Central memory CD8-positive, alpha-beta T cell (primary cell): ENCODE data around the gene COBLL1.

Experiments used
- ATAC-seq: fragments of 150-1000 bp; cut with Tn5 transposase; replicated peaks from 2 replicates; pipeline ENCODE4 v1.10.0; 2022; ENCODE audit warnings: mild to moderate bottlenecking, moderate FRiP score, moderate number of reproducible peaks; ENCODE audit not compliant: poor library complexity, severe bottlenecking; ENCODE audit errors: extremely low read depth
- DNase-seq, 2 donors: peaks; one replicate each; pipeline ENCODE4 v3.0.0; 2021; ENCODE audit warnings: low spot score in 2 of 2
- H3K27ac Mint-ChIP-seq: one replicate; pipeline ENCODE4 v1.8.0; 2022; ENCODE audit warnings: low read depth, mild to moderate bottlenecking, moderate library complexity, mixed read lengths
- H3K27me3 Mint-ChIP-seq: one replicate; pipeline ENCODE4 v1.8.0; 2022; ENCODE audit warnings: mixed read lengths
- H3K36me3 Mint-ChIP-seq: one replicate; pipeline ENCODE4 v1.8.0; 2022; ENCODE audit warnings: mild to moderate bottlenecking, moderate library complexity, mixed read lengths; ENCODE audit not compliant: insufficient read depth
- H3K4me1 Mint-ChIP-seq: one replicate; pipeline ENCODE4 v1.8.0; 2022; ENCODE audit warnings: mixed read lengths
- H3K4me3 Mint-ChIP-seq: one replicate; pipeline ENCODE4 v1.8.0; 2022; ENCODE audit warnings: mild to moderate bottlenecking, moderate library complexity, mixed read lengths
- H3K9me3 Mint-ChIP-seq: one replicate; pipeline ENCODE4 v1.8.0; 2022; ENCODE audit warnings: mixed read lengths

The COBLL1 gene

GRCh38 chr2:164841719-164842623 lies at the start of gene COBLL1:
Gene COBLL1, minus strand, starts transcription at chr2:164841823. Its CDS starts 627 bp downstream, at chr2:164841196.
- Mint-ChIP-seq H3K4me3 (peak within 1 kb of the TSS; percentile 41), H3K27me3 (peaks cover 19% of the 10 kb centered on the region), H3K36me3 (no peaks in the 10 kb centered on the region), H3K4me1 (no peaks in the 10 kb centered on the region), H3K27ac (no peak within 1 kb of the TSS), H3K9me3 (no peaks in the 10 kb centered on the region)
- ATAC-seq (peak; percentile 40), DNase-seq (no peak)

- no peak for ATAC-seq
These were observed 48.9 kb upstream of the COBLL1 start for GRCh38 chr2:164890544-164890943.

GRCh38 chr2:164888592-164888991 lies 47.0 kb upstream of the COBLL1 start:
- H3K4me1 Mint-ChIP-seq, result no peaks in the 10 kb centered on the region
- ATAC-seq, result no peak
- no peaks in the 10 kb centered on the region for H3K36me3 Mint-ChIP-seq
- DNase-seq, result no peak
- H3K27me3 Mint-ChIP-seq, result no peaks in the 10 kb centered on the region
- no peak overlapping the region for H3K4me3 Mint-ChIP-seq
- H3K9me3 Mint-ChIP-seq, result no peaks in the 10 kb centered on the region
- H3K27ac Mint-ChIP-seq, result no peak overlapping the region

More at GRCh38 chr2:164890544-164890943, 48.9 kb upstream of the COBLL1 start:
- no peaks in the 10 kb centered on the region for H3K4me1 Mint-ChIP-seq
- H3K27me3 Mint-ChIP-seq, result no peaks in the 10 kb centered on the region
- DNase-seq, result no peak
- peaks cover 10% of the 10 kb centered on the region for H3K9me3 Mint-ChIP-seq
- H3K27ac Mint-ChIP-seq, result no peak overlapping the region
- H3K4me3 Mint-ChIP-seq, result no peak overlapping the region
- no peaks in the 10 kb centered on the region for H3K36me3 Mint-ChIP-seq

GRCh38 chr2:164887434-164888144 lies 46.0 kb upstream of the COBLL1 start:
- no peak for DNase-seq

GRCh38 chr2:164882276-164882675 lies 40.7 kb upstream of the COBLL1 start:
- Mint-ChIP-seq H3K4me1 (no peaks in the 10 kb centered on the region), H3K27ac (no peak overlapping the region), H3K9me3 (peaks cover 11% of the 10 kb centered on the region), H3K36me3 (no peaks in the 10 kb centered on the region), H3K4me3 (no peak overlapping the region), H3K27me3 (no peaks in the 10 kb centered on the region)
- ATAC-seq, result no peak
- no peak for DNase-seq

More at GRCh38 chr2:164887434-164888144, 46.0 kb upstream of the COBLL1 start:
- no peaks in the 10 kb centered on the region for H3K36me3 Mint-ChIP-seq
- H3K4me3 Mint-ChIP-seq, result no peak overlapping the region
- H3K9me3 Mint-ChIP-seq, result peaks cover 6% of the 10 kb centered on the region
- no peaks in the 10 kb centered on the region for H3K4me1 Mint-ChIP-seq
- H3K27ac Mint-ChIP-seq, result no peak overlapping the region
- H3K27me3 Mint-ChIP-seq, result no peaks in the 10 kb centered on the region
- ATAC-seq, result no peak

- no peaks in the 10 kb centered on the region for H3K27me3 Mint-ChIP-seq
- no peak overlapping the region for H3K27ac Mint-ChIP-seq
- H3K4me1 Mint-ChIP-seq, result no peaks in the 10 kb centered on the region
- DNase-seq, result no peak
- no peak overlapping the region for H3K4me3 Mint-ChIP-seq
- ATAC-seq, result no peak
- H3K9me3 Mint-ChIP-seq, result peaks cover 11% of the 10 kb centered on the region
- no peaks in the 10 kb centered on the region for H3K36me3 Mint-ChIP-seq
These were observed 39.9 kb upstream of the COBLL1 start for GRCh38 chr2:164881524-164881923.

GRCh38 chr2:164879901-164880535 lies 38.4 kb upstream of the COBLL1 start:
- Mint-ChIP-seq H3K27ac (no peak overlapping the region), H3K9me3 (peaks cover 11% of the 10 kb centered on the region), H3K36me3 (peaks cover 2% of the 10 kb centered on the region), H3K4me1 (no peaks in the 10 kb centered on the region), H3K4me3 (no peak overlapping the region), H3K27me3 (no peaks in the 10 kb centered on the region)
- no peak for ATAC-seq
- DNase-seq, result no peak

GRCh38 chr2:164877927-164878326 lies 36.3 kb upstream of the COBLL1 start:
- Mint-ChIP-seq H3K4me1 (no peaks in the 10 kb centered on the region), H3K36me3 (peaks cover 2% of the 10 kb centered on the region), H3K27ac (no peak overlapping the region), H3K27me3 (no peaks in the 10 kb centered on the region), H3K4me3 (no peak overlapping the region), H3K9me3 (peaks cover 5% of the 10 kb centered on the region)
- DNase-seq (no peak), ATAC-seq (no peak)

GRCh38 chr2:164877169-164877568 lies 35.5 kb upstream of the COBLL1 start:
- H3K27me3 Mint-ChIP-seq, result no peaks in the 10 kb centered on the region
- no peak overlapping the region for H3K27ac Mint-ChIP-seq
- ATAC-seq, result no peak
- peaks cover 5% of the 10 kb centered on the region for H3K9me3 Mint-ChIP-seq
- DNase-seq, result no peak
- H3K36me3 Mint-ChIP-seq, result peaks cover 2% of the 10 kb centered on the region
- H3K4me1 Mint-ChIP-seq, result no peaks in the 10 kb centered on the region
- no peak overlapping the region for H3K4me3 Mint-ChIP-seq

GRCh38 chr2:164875334-164876205 lies 33.9 kb upstream of the COBLL1 start:
- Mint-ChIP-seq H3K27ac (no peak overlapping the region), H3K4me1 (no peaks in the 10 kb centered on the region), H3K27me3 (no peaks in the 10 kb centered on the region), H3K36me3 (peaks cover 2% of the 10 kb centered on the region), H3K9me3 (no peaks in the 10 kb centered on the region), H3K4me3 (no peak overlapping the region)
- no peak for ATAC-seq
- no peak for DNase-seq

- no peaks in the 10 kb centered on the region for H3K4me1 Mint-ChIP-seq
- no peak overlapping the region for H3K4me3 Mint-ChIP-seq
- no peak overlapping the region for H3K27ac Mint-ChIP-seq
- H3K36me3 Mint-ChIP-seq, result peaks cover 2% of the 10 kb centered on the region
- H3K27me3 Mint-ChIP-seq, result no peaks in the 10 kb centered on the region
- no peaks in the 10 kb centered on the region for H3K9me3 Mint-ChIP-seq
- DNase-seq (no peak), ATAC-seq (no peak)
These were observed 31.7 kb upstream of the COBLL1 start for GRCh38 chr2:164873210-164873908.
